HCT116 (cell line): Measurements from ENCODE around the gene HUWE1. TPM values are rescaled to one million over a fixed set of nuclear protein-coding genes. Genes with fewer than 3 reads are reported as not detected.
"Not testable (repeated sequence)": the region's sequence is repeated elsewhere in the genome, so short reads cannot be mapped to it uniquely, and the experiment has no call there.

Experiments
- ATAC-seq: fragments of 200-7000 bp; cut with Tn5 transposase; 2 replicates; pipeline ENCODE4 v1.9.1; 2020; ENCODE audit warnings: mild to moderate bottlenecking, moderate library complexity
- BruUV-seq: library from RNA; stranded (reverse); fragments of 400-500 nt; replicated peaks from 2 replicates; lab custom pipeline; 2021; lab: Mats Ljungman, UMichigan
- CTCF ChIA-PET: fragments of 300-600 bp; sonication (Branson Sonifier 250); formaldehyde crosslinking; loops from one replicate; lab custom pipeline; 2021; ENCODE audit warnings: antibody characterized with exemption; lab: Charles Lee
- POLR2A ChIA-PET: fragments of 300-600, 350-600 bp; sonication (Branson Sonifier 250); formaldehyde crosslinking; loops from one replicate; lab custom pipeline; 2021; ENCODE audit warnings: antibody characterized with exemption; lab: Charles Lee
- RAD21 ChIA-PET, 2 experiments: fragments of 300-600 bp; sonication (Branson Sonifier 250); formaldehyde crosslinking; loops; one replicate each; lab custom pipeline; 2023; ENCODE audit warnings: low total read pairs in 2 of 2; ENCODE audit not compliant: uncharacterized antibody in 2 of 2, unreplicated experiment in 2 of 2, low non-redundant PET in 1 of 2; lab: Charles Lee
- DNase-seq: peaks from one replicate; pipeline ENCODE4 v3.0.0-alpha.2; 2010; ENCODE audit warnings: low read depth, low spot score
- H2AFZ ChIP-seq: fragments of 200-600 bp; shearing (Covaris generic), sonication (generic); 2 replicates; pipeline ENCODE4 v1.6.1; 2017; ENCODE audit warnings: low read depth, mixed run types, mixed read lengths, antibody characterized with exemption, low read length; ENCODE audit not compliant: poor library complexity, severe bottlenecking
- H3K27ac ChIP-seq: 2 replicates; pipeline ENCODE4 v1.5.1; 2012; ENCODE audit warnings: low read depth, low read length
- H3K27me3 ChIP-seq: fragments of 200-600 bp; sonication (generic); 2 replicates; pipeline ENCODE4 v1.6.1; 2016; ENCODE audit warnings: mixed run types, low read length, mixed read lengths; ENCODE audit not compliant: insufficient read depth
- H3K36me3 ChIP-seq, 2 experiments: fragments of 200-500 bp in 1 of 2; fragments of 200-600 bp in 1 of 2; sonication (Bioruptor generic) in 1 of 2; sonication (generic) in 1 of 2; 2 replicates each; pipeline versions ENCODE4 v1.5.1 to v1.6.1; 2014 to 2016; ENCODE audit warnings: low read length in 2 of 2, inconsistent platforms in 1 of 2, mixed read lengths in 1 of 2, mixed run types in 1 of 2; ENCODE audit not compliant: insufficient read depth in 2 of 2, control insufficient read depth in 1 of 2
- H3K4me1 ChIP-seq, 2 experiments: fragments of 200-600 bp in 1 of 2; sonication (generic) in 1 of 2; 2 replicates each; pipeline versions ENCODE4 v1.5.1 to v1.6.1; 2012 to 2017; ENCODE audit warnings: low read length in 2 of 2, inconsistent platforms in 1 of 2, mild to moderate bottlenecking in 1 of 2, mixed read lengths in 1 of 2, mixed run types in 1 of 2, moderate library complexity in 1 of 2; ENCODE audit not compliant: insufficient read depth in 2 of 2, control insufficient read depth in 1 of 2
- H3K4me2 ChIP-seq: fragments of 200-600 bp; sonication (generic); 2 replicates; pipeline ENCODE4 v1.6.1; 2017; ENCODE audit warnings: mixed run types, low read length, mixed read lengths
- H3K4me3 ChIP-seq, 2 experiments: fragments of 200-600 bp in 1 of 2; sonication (generic) in 1 of 2; replicated peaks in 1 of 2; 2 replicates each; pipeline ENCODE4 v1.5.1; 2011 to 2016; ENCODE audit warnings: low read length in 2 of 2, control low read depth in 1 of 2, low read depth in 1 of 2, mild to moderate bottlenecking in 1 of 2, mixed read lengths in 1 of 2, mixed run types in 1 of 2
- H3K79me2 ChIP-seq: fragments of 200-600 bp; sonication (generic); 2 replicates; pipeline ENCODE4 v1.6.1; 2017; ENCODE audit warnings: mild to moderate bottlenecking, mixed run types, low read length, moderate library complexity, mixed read lengths; ENCODE audit not compliant: insufficient read depth
- H3K9ac ChIP-seq: fragments of 200-600 bp; sonication (generic); 2 replicates; pipeline ENCODE4 v1.6.1; 2016; ENCODE audit warnings: low read length, mixed read lengths
- H3K9me2 ChIP-seq: fragments of 200-600 bp; sonication (generic), shearing (Covaris generic); 2 replicates; pipeline ENCODE4 v1.6.1; 2017; ENCODE audit warnings: mixed run types, mild to moderate bottlenecking, moderate library complexity; ENCODE audit not compliant: insufficient read depth
- H3K9me3 ChIP-seq, 2 experiments: fragments of 200-500 bp in 1 of 2; fragments of 200-600 bp in 1 of 2; sonication (Bioruptor generic) in 1 of 2; sonication (generic) in 1 of 2; 2 replicates each; pipeline ENCODE4 v1.6.1; 2014 to 2017; ENCODE audit warnings: low read length in 2 of 2, mixed read lengths in 2 of 2, inconsistent platforms in 1 of 2, low read depth in 1 of 2, mild to moderate bottlenecking in 1 of 2, mixed run types in 1 of 2, moderate library complexity in 1 of 2; ENCODE audit not compliant: control insufficient read depth in 1 of 2, insufficient read depth in 1 of 2
- H4K20me1 ChIP-seq: fragments of 200-600 bp; sonication (generic), shearing (Covaris generic); 2 replicates; pipeline ENCODE4 v1.6.1; 2017; ENCODE audit warnings: mixed run types, mild to moderate bottlenecking, moderate library complexity; ENCODE audit not compliant: insufficient read depth
- CTCF ChIP-seq, 3 experiments: fragments of 200-600 bp in 1 of 3; sonication (generic) in 1 of 3; IDR thresholded peaks in 2 of 3; conservative IDR thresholded peaks in 1 of 3; 2 replicates each; pipeline ENCODE4 v1.5.1; 2012 to 2017; ENCODE audit warnings: low read depth in 2 of 3, low read length in 2 of 3, antibody characterized with exemption in 1 of 3, borderline replicate concordance in 1 of 3, control low read depth in 1 of 3, mild to moderate bottlenecking in 1 of 3, mixed read lengths in 1 of 3, mixed run types in 1 of 3, moderate library complexity in 1 of 3; ENCODE audit not compliant: insufficient read depth in 1 of 3
- EZH2 ChIP-seq: fragments of 200-600 bp; sonication (generic); IDR thresholded peaks from 2 replicates; pipeline ENCODE4 v1.6.1; 2017; ENCODE audit warnings: antibody characterized with exemption, mixed run types
- POLR2A ChIP-seq: IDR thresholded peaks from 2 replicates; pipeline ENCODE4 v1.7.0; 2011; ENCODE audit warnings: borderline replicate concordance; ENCODE audit not compliant: insufficient read depth, insufficient read length; ENCODE audit errors: extremely low read depth
- POLR2AphosphoS5 ChIP-seq: IDR thresholded peaks from 2 replicates; pipeline ENCODE4 v1.6.1; 2011; ENCODE audit warnings: mild to moderate bottlenecking, low read depth, low read length, moderate library complexity
- REST ChIP-seq: IDR thresholded peaks from 2 replicates; pipeline ENCODE4 v1.6.1; 2012; ENCODE audit warnings: low read depth
- SP1 ChIP-seq: IDR thresholded peaks from 2 replicates; pipeline ENCODE4 v1.6.1; 2012; ENCODE audit warnings: low read depth
- TCF7L2 ChIP-seq: IDR thresholded peaks from 2 replicates; pipeline ENCODE4 v1.7.0; 2011; ENCODE audit warnings: borderline replicate concordance, inconsistent platforms; ENCODE audit not compliant: insufficient read depth, insufficient read length; ENCODE audit errors: extremely low read depth
- YY1 ChIP-seq: IDR thresholded peaks from 2 replicates; pipeline ENCODE4 v1.6.1; 2011; ENCODE audit warnings: low read length, low read depth, moderate library complexity, mild to moderate bottlenecking; ENCODE audit not compliant: insufficient replicate concordance; ENCODE audit errors: extremely low read depth
- intact Hi-C: fragments of 100-400 bp; cut with micrococcal nuclease; formaldehyde crosslinking; loops from 2 replicates; pipeline ENCODE4 v1.10.0; 2022
- total RNA-seq: library from RNA; stranded (reverse); gene quantifications from one replicate; pipeline ENCODE4 v1.2.1, GENCODE V29; 2021; ENCODE audit not compliant: unreplicated experiment
- TF ChIP-seq, protein P1 (sequence below): IDR thresholded peaks from 2 replicates; pipeline ENCODE4 v1.6.1; 2011; ENCODE audit warnings: mild to moderate bottlenecking, low read length, moderate library complexity; ENCODE audit not compliant: insufficient replicate concordance; ENCODE audit errors: extremely low read depth
- TF ChIP-seq, protein P2 (sequence below): IDR thresholded peaks from 2 replicates; pipeline ENCODE4 v1.6.1; 2012

HUWE1 gene
- total RNA-seq, 1 experiment from 2014 or later: 197 TPM

DNA sequence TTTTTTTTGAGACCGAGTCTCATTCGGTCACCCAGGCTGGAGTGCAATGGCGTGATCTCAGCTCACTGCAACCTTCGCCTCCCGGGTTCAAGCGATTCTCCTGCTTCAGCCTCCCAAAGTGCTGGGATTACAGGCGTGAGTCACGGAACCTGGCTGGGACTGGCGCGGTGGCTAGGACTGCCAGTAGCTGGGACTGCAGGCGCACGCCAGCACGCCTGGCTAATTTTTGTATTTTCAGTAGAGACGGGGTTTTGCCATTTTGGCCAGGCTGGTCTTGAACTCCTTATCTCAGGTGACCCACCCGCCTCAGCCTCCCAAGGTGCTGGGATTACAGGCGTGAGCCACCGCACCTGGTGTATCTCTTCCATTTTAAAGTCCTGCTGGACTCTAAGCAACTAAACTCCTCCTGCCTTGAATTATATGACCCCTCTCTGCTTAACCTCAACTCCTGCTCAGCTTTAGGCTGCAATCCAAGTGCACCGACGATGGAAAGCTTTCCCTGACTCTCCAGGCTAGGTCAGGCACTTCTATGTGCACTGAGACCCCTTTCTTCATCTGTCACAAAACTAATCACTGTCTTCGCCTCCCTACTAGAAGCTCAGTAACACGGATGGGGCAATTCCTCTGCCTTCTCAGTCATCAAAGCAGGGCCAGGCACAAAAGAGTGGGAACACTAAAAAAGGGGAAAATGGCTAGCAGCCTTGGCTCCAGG is 155.1 kb downstream of the HUWE1 start:
- POLR2A ChIA-PET, H3K9me2 ChIP-seq, intact Hi-C loops, CTCF ChIA-PET, H3K4me2 ChIP-seq, H3K4me1 ChIP-seq, RAD21 ChIA-PET, BruUV-seq, H2AFZ ChIP-seq, DNase-seq, H3K4me3 ChIP-seq, H3K9ac ChIP-seq, ATAC-seq, H3K27ac ChIP-seq, H3K79me2 ChIP-seq, H3K27me3 ChIP-seq, H4K20me1 ChIP-seq, H3K9me3 ChIP-seq: not testable (repeated sequence)
- peaks cover 11 to 16% of the 10 kb centered on the region in 2 experiments; a peak in 3 of 4 replicates for H3K36me3 ChIP-seq

DNA sequence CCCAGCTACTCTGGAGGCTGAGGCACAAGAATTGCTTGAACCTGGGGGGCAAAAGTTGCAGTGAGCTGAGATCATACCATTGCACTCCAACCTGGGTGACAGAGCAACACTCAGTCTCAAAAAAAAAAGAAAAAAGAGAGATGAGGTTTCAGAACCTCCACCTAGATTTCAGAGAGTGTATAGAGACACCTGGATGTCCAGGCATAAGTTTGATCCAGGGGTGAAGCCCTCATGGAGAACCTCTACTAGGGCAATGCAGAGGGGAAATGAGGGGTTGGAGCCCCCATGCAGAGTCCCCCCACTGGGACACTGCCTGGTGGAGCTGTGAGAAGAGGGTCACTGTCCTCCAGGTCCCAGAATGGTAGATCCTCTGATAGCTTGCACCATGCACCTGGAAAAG is 159.5 kb downstream of the HUWE1 start:
- intact Hi-C loops: no loop called here
- no peak for ATAC-seq
- POLR2A ChIA-PET: no interaction called here
- no peak overlapping the region for H3K9ac ChIP-seq
- no peak overlapping the region for H3K27ac ChIP-seq
- H3K27me3 ChIP-seq: no peaks in the 10 kb centered on the region
- BruUV-seq: no TSS peak
- H3K9me3 ChIP-seq: no peaks in the 10 kb centered on the region
- CTCF ChIA-PET: no interaction called here
- no peaks in the 10 kb centered on the region for H4K20me1 ChIP-seq
- no peak overlapping the region for H3K4me2 ChIP-seq
- no peaks in the 10 kb centered on the region for H3K9me2 ChIP-seq
- no peak overlapping the region for H2AFZ ChIP-seq
- H3K79me2 ChIP-seq: no peaks in the 10 kb centered on the region
- RAD21 ChIA-PET: no interaction called here
- H3K4me3 ChIP-seq: no peak overlapping the region
- DNase-seq: no peak
- no peaks in the 10 kb centered on the region for H3K4me1 ChIP-seq
- H3K36me3 ChIP-seq: no peaks in the 10 kb centered on the region
- TF ChIP-seq, protein P1, sequence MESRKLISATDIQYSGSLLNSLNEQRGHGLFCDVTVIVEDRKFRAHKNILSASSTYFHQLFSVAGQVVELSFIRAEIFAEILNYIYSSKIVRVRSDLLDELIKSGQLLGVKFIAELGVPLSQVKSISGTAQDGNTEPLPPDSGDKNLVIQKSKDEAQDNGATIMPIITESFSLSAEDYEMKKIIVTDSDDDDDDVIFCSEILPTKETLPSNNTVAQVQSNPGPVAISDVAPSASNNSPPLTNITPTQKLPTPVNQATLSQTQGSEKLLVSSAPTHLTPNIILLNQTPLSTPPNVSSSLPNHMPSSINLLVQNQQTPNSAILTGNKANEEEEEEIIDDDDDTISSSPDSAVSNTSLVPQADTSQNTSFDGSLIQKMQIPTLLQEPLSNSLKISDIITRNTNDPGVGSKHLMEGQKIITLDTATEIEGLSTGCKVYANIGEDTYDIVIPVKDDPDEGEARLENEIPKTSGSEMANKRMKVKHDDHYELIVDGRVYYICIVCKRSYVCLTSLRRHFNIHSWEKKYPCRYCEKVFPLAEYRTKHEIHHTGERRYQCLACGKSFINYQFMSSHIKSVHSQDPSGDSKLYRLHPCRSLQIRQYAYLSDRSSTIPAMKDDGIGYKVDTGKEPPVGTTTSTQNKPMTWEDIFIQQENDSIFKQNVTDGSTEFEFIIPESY: no peak
- no peak for TF ChIP-seq POLR2AphosphoS5
- no peak for TF ChIP-seq POLR2A
- no peak for TF ChIP-seq EZH2
- TF ChIP-seq REST: no peak
- TF ChIP-seq, protein P2, sequence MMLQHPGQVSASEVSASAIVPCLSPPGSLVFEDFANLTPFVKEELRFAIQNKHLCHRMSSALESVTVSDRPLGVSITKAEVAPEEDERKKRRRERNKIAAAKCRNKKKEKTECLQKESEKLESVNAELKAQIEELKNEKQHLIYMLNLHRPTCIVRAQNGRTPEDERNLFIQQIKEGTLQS: no peak
- no peak for TF ChIP-seq TCF7L2
- TF ChIP-seq YY1: no peak
- no peak for TF ChIP-seq CTCF (IDR thresholded peaks at IDR 0.05 in 2 of 3, conservative IDR thresholded peaks at IDR 0.05 in 1 of 3; ENCODE audit: borderline replicate concordance in 1 of 3, insufficient read depth in 1 of 3, low read depth in 2 of 3, low read length in 2 of 3)
- TF ChIP-seq SP1: no peak
